Fibroblast of lung (primary cell): ENCODE measurements around the gene LPGAT1. TPM values are rescaled to one million over a fixed set of nuclear protein-coding genes. Genes with fewer than 3 reads are reported as not detected.

ENCODE experiments used
- DNase-seq, 2 donors: peaks; one replicate each; pipeline versions ENCODE4 v3.0.0 to v3.0.0-alpha.2; 2010; ENCODE audit warnings: low read depth in 2 of 2
- H2AFZ ChIP-seq: 2 replicates; pipeline ENCODE4 v1.5.1; 2012; ENCODE audit warnings: low read length, control low read depth, inconsistent platforms
- H3K27ac ChIP-seq: 2 replicates; pipeline ENCODE4 v1.5.1; 2011; ENCODE audit warnings: low read length, control low read depth; ENCODE audit not compliant: insufficient read depth
- H3K27me3 ChIP-seq: 2 replicates; pipeline ENCODE4 v1.5.1; 2011; ENCODE audit warnings: mild to moderate bottlenecking, low read length; ENCODE audit not compliant: control insufficient read depth, insufficient read depth
- H3K36me3 ChIP-seq: 2 replicates; pipeline ENCODE4 v1.5.1; 2011; ENCODE audit warnings: low read length; ENCODE audit not compliant: control insufficient read depth, insufficient read depth
- H3K4me1 ChIP-seq: 2 replicates; pipeline ENCODE4 v1.5.1; 2011; ENCODE audit warnings: low read length; ENCODE audit not compliant: control insufficient read depth, insufficient read depth; ENCODE audit errors: extremely low read depth
- H3K4me2 ChIP-seq: 2 replicates; pipeline ENCODE4 v1.5.1; 2011; ENCODE audit warnings: low read length, control low read depth; ENCODE audit not compliant: insufficient read depth; ENCODE audit errors: extremely low read depth
- H3K4me3 ChIP-seq, 4 experiments: fragments of 200-600 bp in 1 of 4; sonication (generic) in 1 of 4; replicated peaks in 1 of 4; 2 replicates each; pipeline ENCODE4 v1.5.1; 2011 to 2016; ENCODE audit warnings: low read length in 4 of 4, low read depth in 3 of 4, mild to moderate bottlenecking in 3 of 4, control low read depth in 2 of 4, inconsistent platforms in 1 of 4, mixed read lengths in 1 of 4; ENCODE audit not compliant: insufficient read depth in 1 of 4; ENCODE audit errors: control extremely low read depth in 1 of 4
- H3K79me2 ChIP-seq: 2 replicates; pipeline ENCODE4 v1.5.1; 2012; ENCODE audit warnings: mild to moderate bottlenecking, low read length, inconsistent platforms; ENCODE audit not compliant: control insufficient read depth, insufficient read depth
- H3K9ac ChIP-seq: 2 replicates; pipeline ENCODE4 v1.5.1; 2011; ENCODE audit warnings: mild to moderate bottlenecking, low read length, control low read depth; ENCODE audit not compliant: insufficient read depth
- H3K9me3 ChIP-seq: 2 replicates; pipeline ENCODE4 v1.5.1; 2012; ENCODE audit warnings: low read depth, low read length; ENCODE audit not compliant: control insufficient read depth, insufficient read depth
- H4K20me1 ChIP-seq: 2 replicates; pipeline ENCODE4 v1.5.1; 2011; ENCODE audit warnings: low read length; ENCODE audit not compliant: control insufficient read depth, insufficient read depth; ENCODE audit errors: extremely low read depth
- EZH2 ChIP-seq: IDR thresholded peaks from 2 replicates; pipeline ENCODE4 v1.5.1; 2012; ENCODE audit warnings: low read length, control low read depth, mild to moderate bottlenecking; ENCODE audit errors: missing control alignments
- polyA plus RNA-seq, 2 donors: library from polyadenylated mRNA; depleted of rRNA in 1 of 2; stranded (reverse) in 1 of 2; unstranded in 1 of 2; fragments of >200 nt; gene quantifications; 2 replicates each; pipeline ENCODE4 v1.2.1, GENCODE V29; 2011 to 2012; ENCODE audit warnings: missing spikeins in 1 of 2
- total RNA-seq: library from RNA; depleted of rRNA; stranded (reverse); fragments of >200 nt; gene quantifications from 2 replicates; pipeline ENCODE4 v1.2.1, GENCODE V29; 2014
- TF ChIP-seq, protein P1 (sequence below), 2 donors: IDR thresholded peaks in 1 of 2; conservative IDR thresholded peaks in 1 of 2; 1 replicate in 1 of 2; 2 replicates in 1 of 2; pipeline ENCODE4 v1.5.1; 2011 to 2012; ENCODE audit warnings: low read length in 2 of 2, control low read depth in 1 of 2, inconsistent platforms in 1 of 2, low read depth in 1 of 2, mild to moderate bottlenecking in 1 of 2

LPGAT1 gene
- total and polyA plus RNA-seq, 2 donors (not counting 1 experiment from before 2014, with no cell fraction given): 20.7 to 34.7 TPM

DNA sequence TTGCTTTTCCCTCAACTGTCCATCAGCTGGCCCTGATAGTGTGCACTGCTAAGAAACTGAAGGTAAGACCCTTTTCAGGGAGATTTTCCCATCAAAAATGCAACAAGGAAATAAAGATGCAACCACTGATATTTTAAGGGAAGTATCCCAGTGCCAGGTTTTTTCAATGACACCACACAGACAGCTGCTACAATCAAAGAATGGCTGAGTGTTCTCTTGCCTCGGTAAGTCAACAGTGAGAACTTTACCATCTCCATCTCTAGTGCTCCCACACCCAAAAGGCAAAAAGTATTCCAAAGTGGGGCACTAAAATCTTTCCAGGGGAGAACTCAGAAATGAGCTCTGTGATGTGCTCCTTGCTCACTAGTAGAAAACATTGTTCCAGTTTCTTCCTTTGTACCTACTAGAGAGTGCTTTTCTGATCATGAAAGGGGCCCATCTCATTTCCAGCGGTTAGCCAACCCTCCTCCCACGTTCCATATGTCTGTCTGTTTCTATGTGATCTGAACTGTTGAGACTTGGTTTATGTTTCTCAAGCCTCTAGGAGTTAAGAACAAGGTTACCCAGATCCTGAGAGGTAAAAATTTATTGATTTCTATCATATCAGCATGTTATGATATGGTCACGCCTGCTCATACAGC lies 87.6 kb downstream of the LPGAT1 start:
- H3K36me3 ChIP-seq: no peaks in the 10 kb centered on the region
- no peak for DNase-seq
- TF ChIP-seq, protein P1, sequence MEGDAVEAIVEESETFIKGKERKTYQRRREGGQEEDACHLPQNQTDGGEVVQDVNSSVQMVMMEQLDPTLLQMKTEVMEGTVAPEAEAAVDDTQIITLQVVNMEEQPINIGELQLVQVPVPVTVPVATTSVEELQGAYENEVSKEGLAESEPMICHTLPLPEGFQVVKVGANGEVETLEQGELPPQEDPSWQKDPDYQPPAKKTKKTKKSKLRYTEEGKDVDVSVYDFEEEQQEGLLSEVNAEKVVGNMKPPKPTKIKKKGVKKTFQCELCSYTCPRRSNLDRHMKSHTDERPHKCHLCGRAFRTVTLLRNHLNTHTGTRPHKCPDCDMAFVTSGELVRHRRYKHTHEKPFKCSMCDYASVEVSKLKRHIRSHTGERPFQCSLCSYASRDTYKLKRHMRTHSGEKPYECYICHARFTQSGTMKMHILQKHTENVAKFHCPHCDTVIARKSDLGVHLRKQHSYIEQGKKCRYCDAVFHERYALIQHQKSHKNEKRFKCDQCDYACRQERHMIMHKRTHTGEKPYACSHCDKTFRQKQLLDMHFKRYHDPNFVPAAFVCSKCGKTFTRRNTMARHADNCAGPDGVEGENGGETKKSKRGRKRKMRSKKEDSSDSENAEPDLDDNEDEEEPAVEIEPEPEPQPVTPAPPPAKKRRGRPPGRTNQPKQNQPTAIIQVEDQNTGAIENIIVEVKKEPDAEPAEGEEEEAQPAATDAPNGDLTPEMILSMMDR (conservative IDR thresholded peaks at IDR 0.05 in 1 of 2, IDR thresholded peaks at IDR 0.05 in 1 of 2; ENCODE audit: low read depth in 1 of 2, low read length in 2 of 2): no peak
- no peak for TF ChIP-seq EZH2

GRCh38 chr1:211742272-211742671 lies 88.3 kb downstream of the LPGAT1 start:
- DNase-seq: no peak
- H3K9me3 ChIP-seq: no peaks in the 10 kb centered on the region
- no peaks in the 10 kb centered on the region for H3K79me2 ChIP-seq
- no peaks in the 10 kb centered on the region for H3K36me3 ChIP-seq
- H3K4me1 ChIP-seq: no peaks in the 10 kb centered on the region
- no peak overlapping the region for H2AFZ ChIP-seq
- no peak overlapping the region for H3K4me2 ChIP-seq
- H3K4me3 ChIP-seq: no peak overlapping the region
- H3K27me3 ChIP-seq: no peaks in the 10 kb centered on the region
- TF ChIP-seq, protein P1 (conservative IDR thresholded peaks at IDR 0.05 in 1 of 2, IDR thresholded peaks at IDR 0.05 in 1 of 2; ENCODE audit: low read depth in 1 of 2, low read length in 2 of 2): no peak
- TF ChIP-seq EZH2: no peak
- H3K27ac ChIP-seq: no peak overlapping the region
- no peaks in the 10 kb centered on the region for H4K20me1 ChIP-seq
- H3K9ac ChIP-seq: no peak overlapping the region

More for the DNA sequence above, 87.6 kb downstream of the LPGAT1 start:
- H3K9me3 ChIP-seq: no peaks in the 10 kb centered on the region
- H3K79me2 ChIP-seq: no peaks in the 10 kb centered on the region
- H2AFZ ChIP-seq: no peak overlapping the region
- H3K27ac ChIP-seq: no peak overlapping the region
- H3K9ac ChIP-seq: no peak overlapping the region
- no peak overlapping the region for H3K4me3 ChIP-seq
- no peak overlapping the region for H3K4me2 ChIP-seq
- no peaks in the 10 kb centered on the region for H4K20me1 ChIP-seq
- H3K27me3 ChIP-seq: no peaks in the 10 kb centered on the region
- H3K4me1 ChIP-seq: no peaks in the 10 kb centered on the region

GRCh38 chr1:211741788-211742187 lies 88.8 kb downstream of the LPGAT1 start:
- no peaks in the 10 kb centered on the region for H3K27me3 ChIP-seq
- no peak for TF ChIP-seq EZH2
- TF ChIP-seq, protein P1 (conservative IDR thresholded peaks at IDR 0.05 in 1 of 2, IDR thresholded peaks at IDR 0.05 in 1 of 2; ENCODE audit: low read depth in 1 of 2, low read length in 2 of 2): no peak
- H3K4me1 ChIP-seq: no peaks in the 10 kb centered on the region
- no peaks in the 10 kb centered on the region for H3K79me2 ChIP-seq
- H3K4me3 ChIP-seq: no peak overlapping the region
- H3K9ac ChIP-seq: no peak overlapping the region
- no peaks in the 10 kb centered on the region for H4K20me1 ChIP-seq
- H3K4me2 ChIP-seq: no peak overlapping the region
- peak in 1 of 2 donors; percentile 77 for DNase-seq
- H3K27ac ChIP-seq: no peak overlapping the region
- H3K9me3 ChIP-seq: no peaks in the 10 kb centered on the region
- H2AFZ ChIP-seq: no peak overlapping the region
- H3K36me3 ChIP-seq: no peaks in the 10 kb centered on the region
